HepG2 (cell line): ENCODE measurements around the gene VEGFB.

Experiments used
- CENPBD1 ChIP-seq: sonication (generic); formaldehyde crosslinking; IDR thresholded peaks from 2 replicates; pipeline ENCODE4 v1.8.0; 2022; ENCODE audit warnings: missing genetic modification reagents, low read depth, mild to moderate bottlenecking, borderline replicate concordance
- CREB1 ChIP-seq, 2 experiments: fragments of 450-650 bp in 1 of 2; IDR thresholded peaks; 2 replicates each; pipeline ENCODE4 v1.6.1; 2016 to 2017; ENCODE audit warnings: control low read depth in 1 of 2, mild to moderate bottlenecking in 1 of 2, missing compliant biosample characterization in 1 of 2, missing genetic modification characterization in 1 of 2
- CTCF ChIP-seq: sonication (generic); formaldehyde crosslinking; IDR thresholded peaks from 2 replicates; pipeline ENCODE4 v1.5.0; 2020; ENCODE audit warnings: mild to moderate bottlenecking, missing genetic modification reagents, moderate library complexity
- DPF2 ChIP-seq: sonication (generic); formaldehyde crosslinking; IDR thresholded peaks from 2 replicates; pipeline ENCODE4 v1.4.0; 2020; ENCODE audit warnings: mild to moderate bottlenecking, low read depth, missing genetic modification reagents, borderline replicate concordance
- FOXJ3 ChIP-seq: sonication (generic); formaldehyde crosslinking; IDR thresholded peaks from 2 replicates; pipeline ENCODE4 v1.4.0; 2020; ENCODE audit warnings: missing genetic modification reagents, mild to moderate bottlenecking, borderline replicate concordance
- HOXA7 ChIP-seq: sonication (generic); formaldehyde crosslinking; IDR thresholded peaks from 2 replicates; pipeline ENCODE4 v1.8.1; 2022; ENCODE audit warnings: mild to moderate bottlenecking, missing genetic modification reagents, moderate library complexity
- JUNB ChIP-seq: sonication (generic); formaldehyde crosslinking; IDR thresholded peaks from 2 replicates; pipeline ENCODE4 v1.8.0; 2022; ENCODE audit warnings: missing genetic modification reagents, mild to moderate bottlenecking, borderline replicate concordance
- KDM5B ChIP-seq: sonication (generic); formaldehyde crosslinking; IDR thresholded peaks from 2 replicates; pipeline ENCODE4 v1.4.0; 2020; ENCODE audit warnings: missing genetic modification reagents, mild to moderate bottlenecking, borderline replicate concordance
- MYPOP ChIP-seq: sonication (generic); formaldehyde crosslinking; IDR thresholded peaks from 2 replicates; pipeline ENCODE4 v1.8.1; 2023; ENCODE audit warnings: mild to moderate bottlenecking, moderate library complexity, missing genetic modification reagents
- PHF8 ChIP-seq: sonication (generic); formaldehyde crosslinking; IDR thresholded peaks from 2 replicates; pipeline ENCODE4 v1.5.0; 2020; ENCODE audit warnings: missing genetic modification reagents
- POLR2A ChIP-seq, 2 experiments: IDR thresholded peaks; 2 replicates each; pipeline ENCODE4 v1.6.1; 2011; ENCODE audit warnings: low read depth in 2 of 2, low read length in 2 of 2, mild to moderate bottlenecking in 1 of 2, moderate library complexity in 1 of 2; ENCODE audit not compliant: insufficient read depth in 1 of 2
- U2AF1 ChIP-seq: fragments of 200-400 bp; formaldehyde crosslinking; optimal IDR thresholded peaks from 2 replicates; pipeline ENCODE3; 2017; ENCODE audit warnings: mild to moderate bottlenecking, low read depth, low read length
- UBTF ChIP-seq: sonication (generic); formaldehyde crosslinking; IDR thresholded peaks from 2 replicates; pipeline ENCODE4 v1.4.0; 2020; ENCODE audit warnings: mild to moderate bottlenecking, missing genetic modification reagents

GRCh38 chr11:64287676-64288352 is 53.4 kb downstream of the VEGFB start:
- TF ChIP-seq PHF8 (CRISPR knock-in tag) (no peak), FOXJ3 (CRISPR knock-in tag) (no peak), CREB1 (IDR thresholded peaks at IDR 0.05) (no peak), CREB1 (CRISPR knock-in tag; IDR thresholded peaks at IDR 0.05) (no peak), U2AF1 (no peak), CTCF (CRISPR knock-in tag) (no peak), MYPOP (CRISPR knock-in tag) (no peak), POLR2A (IDR thresholded peaks at IDR 0.05; ENCODE audit: insufficient read depth in 1 of 2, low read depth in 2 of 2, low read length in 2 of 2) (no peak), CENPBD1 (CRISPR knock-in tag) (no peak), HOXA7 (CRISPR knock-in tag) (no peak), DPF2 (no peak), JUNB (CRISPR knock-in tag) (no peak), UBTF (CRISPR knock-in tag) (no peak), KDM5B (no peak)
